ENCODE measurements around the gene TRMT6.

DNA sequence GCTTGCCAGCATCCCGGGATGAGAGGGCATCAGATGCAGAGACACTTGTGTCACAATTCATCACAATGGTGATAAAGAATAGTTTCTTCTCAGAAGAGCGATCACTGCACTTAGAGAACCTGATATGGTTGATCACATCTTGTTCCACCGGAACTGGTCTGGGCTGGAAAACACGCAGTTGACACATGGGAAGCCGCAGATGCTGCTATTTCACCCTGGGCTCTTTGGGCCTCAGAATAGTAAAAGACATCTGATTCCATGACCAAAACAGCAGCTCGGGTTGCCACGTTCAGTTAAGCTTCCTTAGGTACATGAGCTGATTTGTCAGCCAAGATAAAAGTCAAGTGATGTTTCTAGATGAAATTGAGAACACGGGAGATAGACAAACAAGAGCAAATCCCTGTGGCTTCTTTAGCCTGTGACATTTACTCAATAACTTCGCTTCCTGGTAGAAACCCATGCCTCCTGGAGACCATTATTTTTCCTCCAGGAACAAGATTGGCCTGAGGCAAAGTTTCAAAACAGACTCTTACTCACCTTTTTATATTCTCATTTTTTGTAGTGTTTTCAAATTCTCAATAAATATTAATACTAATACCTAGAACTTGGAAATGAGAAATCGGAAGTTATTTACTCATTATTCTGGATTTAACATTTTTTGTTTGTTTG is 59.4 kb downstream of the TRMT6 start:
- TF ChIP-seq, protein P1, sequence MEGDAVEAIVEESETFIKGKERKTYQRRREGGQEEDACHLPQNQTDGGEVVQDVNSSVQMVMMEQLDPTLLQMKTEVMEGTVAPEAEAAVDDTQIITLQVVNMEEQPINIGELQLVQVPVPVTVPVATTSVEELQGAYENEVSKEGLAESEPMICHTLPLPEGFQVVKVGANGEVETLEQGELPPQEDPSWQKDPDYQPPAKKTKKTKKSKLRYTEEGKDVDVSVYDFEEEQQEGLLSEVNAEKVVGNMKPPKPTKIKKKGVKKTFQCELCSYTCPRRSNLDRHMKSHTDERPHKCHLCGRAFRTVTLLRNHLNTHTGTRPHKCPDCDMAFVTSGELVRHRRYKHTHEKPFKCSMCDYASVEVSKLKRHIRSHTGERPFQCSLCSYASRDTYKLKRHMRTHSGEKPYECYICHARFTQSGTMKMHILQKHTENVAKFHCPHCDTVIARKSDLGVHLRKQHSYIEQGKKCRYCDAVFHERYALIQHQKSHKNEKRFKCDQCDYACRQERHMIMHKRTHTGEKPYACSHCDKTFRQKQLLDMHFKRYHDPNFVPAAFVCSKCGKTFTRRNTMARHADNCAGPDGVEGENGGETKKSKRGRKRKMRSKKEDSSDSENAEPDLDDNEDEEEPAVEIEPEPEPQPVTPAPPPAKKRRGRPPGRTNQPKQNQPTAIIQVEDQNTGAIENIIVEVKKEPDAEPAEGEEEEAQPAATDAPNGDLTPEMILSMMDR (IDR thresholded peaks at IDR 0.05; ENCODE audit: borderline replicate concordance, extremely low read depth, low read length, poor library complexity, severe bottlenecking) = no peak
- no peak for TF ChIP-seq EZH2 (IDR thresholded peaks at IDR 0.05; ENCODE audit: borderline replicate concordance, low read depth, low read length, severe bottlenecking)
